ENCODE measurements around the gene TMEM145.

TMEM145 gene

GRCh38 chr19:42367929-42368328, 54.8 kb downstream of the TMEM145 start:
- no peak for DNase-seq (ENCODE audit: low spot score)
- no peak for TF ChIP-seq CTCF (IDR thresholded peaks at IDR 0.05; ENCODE audit: extremely low read depth, insufficient read depth, missing control alignments)
- in situ Hi-C loops (cut with MboI; ENCODE audit: low pct_unique_long_range_greater_than_20kb, low sequenced_read_pairs, unreplicated experiment), result no loop called here

GRCh38 chr19:42368360-42368759, 55.3 kb downstream of the TMEM145 start:
- in situ Hi-C loops (cut with MboI; ENCODE audit: low pct_unique_long_range_greater_than_20kb, low sequenced_read_pairs, unreplicated experiment), result no loop called here
- no peak for DNase-seq (ENCODE audit: low spot score)
- no peak for TF ChIP-seq CTCF (IDR thresholded peaks at IDR 0.05; ENCODE audit: extremely low read depth, insufficient read depth, missing control alignments)

- DNase-seq (ENCODE audit: low spot score), result no peak
- TF ChIP-seq CTCF (IDR thresholded peaks at IDR 0.05; ENCODE audit: extremely low read depth, insufficient read depth, missing control alignments), result no peak
- in situ Hi-C loops (cut with MboI; ENCODE audit: low pct_unique_long_range_greater_than_20kb, low sequenced_read_pairs, unreplicated experiment), result no loop called here
These were observed 55.7 kb downstream of the TMEM145 start for GRCh38 chr19:42368765-42369164.

GRCh38 chr19:42369433-42370067, 56.4 kb downstream of the TMEM145 start:
- no peak for DNase-seq (ENCODE audit: low spot score)
- no peak for TF ChIP-seq CTCF (IDR thresholded peaks at IDR 0.05; ENCODE audit: extremely low read depth, insufficient read depth, missing control alignments)
- in situ Hi-C loops (cut with MboI; ENCODE audit: low pct_unique_long_range_greater_than_20kb, low sequenced_read_pairs, unreplicated experiment), result no loop called here

GRCh38 chr19:42370068-42370520, 57.0 kb downstream of the TMEM145 start:
- DNase-seq (ENCODE audit: low spot score), result no peak
- TF ChIP-seq CTCF (IDR thresholded peaks at IDR 0.05; ENCODE audit: extremely low read depth, insufficient read depth, missing control alignments), result no peak
- in situ Hi-C loops (cut with MboI; ENCODE audit: low pct_unique_long_range_greater_than_20kb, low sequenced_read_pairs, unreplicated experiment), result no loop called here

GRCh38 chr19:42370626-42371175, 57.6 kb downstream of the TMEM145 start:
- DNase-seq (ENCODE audit: low spot score), result no peak
- TF ChIP-seq CTCF (IDR thresholded peaks at IDR 0.05; ENCODE audit: extremely low read depth, insufficient read depth, missing control alignments), result no peak
- in situ Hi-C loops (cut with MboI; ENCODE audit: low pct_unique_long_range_greater_than_20kb, low sequenced_read_pairs, unreplicated experiment), result no loop called here
